Measurements from ENCODE around the gene ZNF451.

DNA sequence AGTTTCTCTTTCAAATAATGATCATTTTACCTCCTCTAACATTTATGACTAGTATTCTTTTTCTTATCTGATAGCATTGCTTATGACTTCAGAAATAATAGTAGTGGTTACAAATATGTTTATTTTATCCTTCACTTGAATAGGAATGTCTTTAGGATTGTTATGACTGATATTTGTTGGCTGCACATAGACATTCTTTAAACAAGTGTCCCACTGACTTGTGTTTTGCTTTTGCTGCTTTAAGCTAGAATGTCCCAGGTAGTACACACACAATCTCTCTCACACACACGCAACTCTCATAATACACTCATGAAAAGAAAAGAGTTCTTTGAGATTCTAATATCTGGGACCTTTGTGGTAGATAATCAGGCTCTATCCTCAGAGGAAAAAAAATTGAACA is 21.9 kb upstream of the ZNF451 start:
- no peak for TF ChIP-seq CTCF (IDR thresholded peaks at IDR 0.05)
- no peak for TF ChIP-seq POLR2AphosphoS5 (IDR thresholded peaks at IDR 0.05)
- no peak for TF ChIP-seq POLR2A (IDR thresholded peaks at IDR 0.05)

Measured in prostate gland (tissue), 2 donors.